Measurements from ENCODE around the gene SLC46A1. TPM values are rescaled to one million over a fixed set of nuclear protein-coding genes. Genes with fewer than 3 reads are reported as not detected.

The SLC46A1 gene
- total and polyA plus RNA-seq, 9 of the 15 experiments (the other 6 are each of a cell fraction or from before 2014, with no cell fraction given), result 0.24 to 5.5 (median 3.1) TPM

DNA sequence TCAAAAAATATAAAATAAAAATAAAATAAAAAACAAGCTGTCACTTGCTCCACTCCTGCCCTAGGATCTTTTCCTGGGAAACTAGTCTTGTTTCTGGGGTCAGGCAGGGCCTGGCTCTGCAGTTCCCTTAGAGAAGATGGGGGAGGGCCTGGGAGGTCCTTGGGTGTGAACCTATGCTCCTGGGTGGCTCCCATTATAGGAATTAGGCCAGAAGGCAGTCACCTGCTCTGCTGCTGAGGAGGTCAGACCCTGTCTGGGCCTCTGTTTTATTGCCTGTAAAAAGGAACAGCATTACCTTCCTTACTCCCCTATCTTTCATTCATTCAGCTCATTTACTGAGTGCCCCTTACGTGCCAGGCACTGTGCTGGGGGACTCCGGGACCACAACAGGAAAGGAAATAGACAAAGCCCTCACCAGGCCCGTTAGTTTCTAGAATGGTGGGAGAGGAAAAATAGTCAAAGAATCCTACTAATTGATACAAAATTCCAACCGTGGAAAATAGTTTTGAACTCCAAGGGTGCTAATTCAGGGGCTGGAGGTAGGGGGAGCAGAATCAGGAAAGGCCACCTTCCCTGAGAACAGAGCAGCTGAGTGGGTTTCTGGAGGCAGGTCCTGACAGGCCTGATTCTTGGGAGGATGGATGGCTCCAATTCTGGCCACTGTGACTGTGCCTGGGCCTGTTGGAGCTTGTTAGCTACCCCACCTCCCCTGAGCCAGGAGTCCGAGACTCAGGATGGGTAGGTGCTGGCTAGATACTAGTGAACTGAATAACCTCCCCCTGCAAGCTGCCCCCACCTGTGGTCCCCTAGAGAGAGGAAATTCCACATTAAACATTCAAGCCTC, 1.3 kb upstream of the SLC46A1 start:
- ChIA-PET CTCF (ENCODE audit: low intra/inter-chr PET ratio) (no interaction called here), POLR2A (interaction anchor here (1.2 kb wide), 1 partner anchor 59 kb away, joined by 4 read pairs; no protein-coding TSS in a partner anchor)
- peaks cover 0 to 3% of the 10 kb centered on the region in 2 experiments; a peak in 1 of 5 replicates for H3K27me3 ChIP-seq (ENCODE audit: control insufficient read depth in 2 of 2, insufficient read depth in 2 of 2, low read length in 2 of 2)
- peaks cover 8% of the 10 kb centered on the region; the same call in 1 of the 3 replicates for H3K36me3 ChIP-seq (ENCODE audit: control insufficient read depth, insufficient read depth, low read length)
- H3K4me2 ChIP-seq (ENCODE audit: insufficient read depth, low read length), result no peak overlapping the region
- no peak for ATAC-seq
- no peaks in the 10 kb centered on the region for H3K9me1 ChIP-seq (ENCODE audit: control insufficient read depth, insufficient read depth, low read length)
- intact Hi-C loops (cut with micrococcal nuclease), result no loop called here
- FAIRE-seq, result no peak
- H3K4me1 ChIP-seq (replicated peaks in 1 of 2; ENCODE audit: control insufficient read depth in 2 of 2, insufficient read depth in 2 of 2, low read length in 2 of 2), result peaks cover 8 to 21% of the 10 kb centered on the region in 2 experiments; a peak in 3 of 5 replicates
- H3K27ac ChIP-seq (ENCODE audit: extremely low read depth, low read depth, low read length), result no peak overlapping the region
- no peaks in the 10 kb centered on the region for H3K9me3 ChIP-seq (replicated peaks; ENCODE audit: control insufficient read depth, insufficient read depth, low read depth, low read length)
- DNase-seq (ENCODE audit: extremely low read depth in 1 of 4, low spot score in 3 of 4), result no peak
- BruUV-seq (replicated peaks), result no TSS peak
- H3K9ac ChIP-seq (ENCODE audit: insufficient read depth in 1 of 2, low read depth in 2 of 2, low read length in 2 of 2), result no peak overlapping the region
- peaks cover 2% of the 10 kb centered on the region; the same call in 1 of the 3 replicates for H3K79me2 ChIP-seq (ENCODE audit: control insufficient read depth, insufficient read depth, low read length)
- H3K4me3 ChIP-seq, result no peak overlapping the region
- 56% methylated on average over 5 of the region's 5 CpGs for WGBS (ENCODE audit: insufficient coverage, low coverage, missing lambda C conversion rate)
- in situ Hi-C loops (cut with MboI), result no loop called here
- no peak overlapping the region for H2AFZ ChIP-seq (ENCODE audit: low read depth, low read length)
- TF ChIP-seq, protein P1, sequence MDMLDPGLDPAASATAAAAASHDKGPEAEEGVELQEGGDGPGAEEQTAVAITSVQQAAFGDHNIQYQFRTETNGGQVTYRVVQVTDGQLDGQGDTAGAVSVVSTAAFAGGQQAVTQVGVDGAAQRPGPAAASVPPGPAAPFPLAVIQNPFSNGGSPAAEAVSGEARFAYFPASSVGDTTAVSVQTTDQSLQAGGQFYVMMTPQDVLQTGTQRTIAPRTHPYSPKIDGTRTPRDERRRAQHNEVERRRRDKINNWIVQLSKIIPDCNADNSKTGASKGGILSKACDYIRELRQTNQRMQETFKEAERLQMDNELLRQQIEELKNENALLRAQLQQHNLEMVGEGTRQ (CRISPR knock-in tag; IDR thresholded peaks at IDR 0.05), result no peak
- TF ChIP-seq PHB2 (IDR thresholded peaks at IDR 0.05; ENCODE audit: low read depth), result no peak
- TF ChIP-seq, protein P2, sequence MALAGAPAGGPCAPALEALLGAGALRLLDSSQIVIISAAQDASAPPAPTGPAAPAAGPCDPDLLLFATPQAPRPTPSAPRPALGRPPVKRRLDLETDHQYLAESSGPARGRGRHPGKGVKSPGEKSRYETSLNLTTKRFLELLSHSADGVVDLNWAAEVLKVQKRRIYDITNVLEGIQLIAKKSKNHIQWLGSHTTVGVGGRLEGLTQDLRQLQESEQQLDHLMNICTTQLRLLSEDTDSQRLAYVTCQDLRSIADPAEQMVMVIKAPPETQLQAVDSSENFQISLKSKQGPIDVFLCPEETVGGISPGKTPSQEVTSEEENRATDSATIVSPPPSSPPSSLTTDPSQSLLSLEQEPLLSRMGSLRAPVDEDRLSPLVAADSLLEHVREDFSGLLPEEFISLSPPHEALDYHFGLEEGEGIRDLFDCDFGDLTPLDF (CRISPR knock-in tag; IDR thresholded peaks at IDR 0.05), result no peak
- TF ChIP-seq, protein P3, sequence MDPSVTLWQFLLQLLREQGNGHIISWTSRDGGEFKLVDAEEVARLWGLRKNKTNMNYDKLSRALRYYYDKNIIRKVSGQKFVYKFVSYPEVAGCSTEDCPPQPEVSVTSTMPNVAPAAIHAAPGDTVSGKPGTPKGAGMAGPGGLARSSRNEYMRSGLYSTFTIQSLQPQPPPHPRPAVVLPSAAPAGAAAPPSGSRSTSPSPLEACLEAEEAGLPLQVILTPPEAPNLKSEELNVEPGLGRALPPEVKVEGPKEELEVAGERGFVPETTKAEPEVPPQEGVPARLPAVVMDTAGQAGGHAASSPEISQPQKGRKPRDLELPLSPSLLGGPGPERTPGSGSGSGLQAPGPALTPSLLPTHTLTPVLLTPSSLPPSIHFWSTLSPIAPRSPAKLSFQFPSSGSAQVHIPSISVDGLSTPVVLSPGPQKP (CRISPR knock-in tag; IDR thresholded peaks at IDR 0.05), result no peak
- TF ChIP-seq, protein P4, sequence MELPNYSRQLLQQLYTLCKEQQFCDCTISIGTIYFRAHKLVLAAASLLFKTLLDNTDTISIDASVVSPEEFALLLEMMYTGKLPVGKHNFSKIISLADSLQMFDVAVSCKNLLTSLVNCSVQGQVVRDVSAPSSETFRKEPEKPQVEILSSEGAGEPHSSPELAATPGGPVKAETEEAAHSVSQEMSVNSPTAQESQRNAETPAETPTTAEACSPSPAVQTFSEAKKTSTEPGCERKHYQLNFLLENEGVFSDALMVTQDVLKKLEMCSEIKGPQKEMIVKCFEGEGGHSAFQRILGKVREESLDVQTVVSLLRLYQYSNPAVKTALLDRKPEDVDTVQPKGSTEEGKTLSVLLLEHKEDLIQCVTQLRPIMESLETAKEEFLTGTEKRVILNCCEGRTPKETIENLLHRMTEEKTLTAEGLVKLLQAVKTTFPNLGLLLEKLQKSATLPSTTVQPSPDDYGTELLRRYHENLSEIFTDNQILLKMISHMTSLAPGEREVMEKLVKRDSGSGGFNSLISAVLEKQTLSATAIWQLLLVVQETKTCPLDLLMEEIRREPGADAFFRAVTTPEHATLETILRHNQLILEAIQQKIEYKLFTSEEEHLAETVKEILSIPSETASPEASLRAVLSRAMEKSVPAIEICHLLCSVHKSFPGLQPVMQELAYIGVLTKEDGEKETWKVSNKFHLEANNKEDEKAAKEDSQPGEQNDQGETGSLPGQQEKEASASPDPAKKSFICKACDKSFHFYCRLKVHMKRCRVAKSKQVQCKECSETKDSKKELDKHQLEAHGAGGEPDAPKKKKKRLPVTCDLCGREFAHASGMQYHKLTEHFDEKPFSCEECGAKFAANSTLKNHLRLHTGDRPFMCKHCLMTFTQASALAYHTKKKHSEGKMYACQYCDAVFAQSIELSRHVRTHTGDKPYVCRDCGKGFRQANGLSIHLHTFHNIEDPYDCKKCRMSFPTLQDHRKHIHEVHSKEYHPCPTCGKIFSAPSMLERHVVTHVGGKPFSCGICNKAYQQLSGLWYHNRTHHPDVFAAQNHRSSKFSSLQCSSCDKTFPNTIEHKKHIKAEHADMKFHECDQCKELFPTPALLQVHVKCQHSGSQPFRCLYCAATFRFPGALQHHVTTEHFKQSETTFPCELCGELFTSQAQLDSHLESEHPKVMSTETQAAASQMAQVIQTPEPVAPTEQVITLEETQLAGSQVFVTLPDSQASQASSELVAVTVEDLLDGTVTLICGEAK (IDR thresholded peaks at IDR 0.05), result no peak
- TF ChIP-seq, protein P4 (CRISPR knock-in tag; IDR thresholded peaks at IDR 0.05), result no peak
- no peaks in the 10 kb centered on the region for H4K20me1 ChIP-seq (replicated peaks; ENCODE audit: control insufficient read depth, insufficient read depth, low read length)

Measured in K562 (cell line).